ENCODE measurements around the gene GOLGA8G. TPM values are rescaled to one million over a fixed set of nuclear protein-coding genes. Genes with fewer than 3 reads are reported as not detected.

The GOLGA8G gene
- total RNA-seq: not detected in 2 replicates

GRCh38 chr15:28532954-28533353 lies at the start of gene GOLGA8G:
TSS of gene GOLGA8G (minus strand) at chr15:28532971. CDS start at chr15:28532909, 62 bp downstream.

GRCh38 chr15:28553268-28553667 lies 20.5 kb upstream of the GOLGA8G start, which contains the start of gene GOLGA6L25:
TSS of gene GOLGA6L25 (plus strand) at chr15:28553568. CDS start at chr15:28553629, 61 bp downstream.

Other genes starting within 250 kb of the GOLGA8G start
- 18.7 and 23.4 TPM in 2 replicates for gene HERC2, start 210.8 kb downstream of the GOLGA8G start, total RNA-seq
- gene GOLGA6L24, start 174.9 kb downstream of the GOLGA8G start, total RNA-seq: not detected in 2 replicates
- not detected in 2 replicates for gene GOLGA8F, start 154.3 kb downstream of the GOLGA8G start, total RNA-seq
- not detected in 2 replicates for gene GOLGA6L25, start 20.6 kb upstream of the GOLGA8G start, total RNA-seq
- 0.35 TPM in 1 of 2 replicates, not detected in the other for gene GOLGA8M, start 179.4 kb upstream of the GOLGA8G start, total RNA-seq

All from myometrial cell (primary cell).